ENCODE measurements around the gene NIT2. TPM values are rescaled to one million over a fixed set of nuclear protein-coding genes. Genes with fewer than 3 reads are reported as not detected.
A peak's percentile ranks its signal among the peaks of the same experiment; 100 is the strongest.

The NIT2 gene
- total and polyA plus RNA-seq, 7 donors: 15.3 to 60.7 (median 36.8) TPM

DNA sequence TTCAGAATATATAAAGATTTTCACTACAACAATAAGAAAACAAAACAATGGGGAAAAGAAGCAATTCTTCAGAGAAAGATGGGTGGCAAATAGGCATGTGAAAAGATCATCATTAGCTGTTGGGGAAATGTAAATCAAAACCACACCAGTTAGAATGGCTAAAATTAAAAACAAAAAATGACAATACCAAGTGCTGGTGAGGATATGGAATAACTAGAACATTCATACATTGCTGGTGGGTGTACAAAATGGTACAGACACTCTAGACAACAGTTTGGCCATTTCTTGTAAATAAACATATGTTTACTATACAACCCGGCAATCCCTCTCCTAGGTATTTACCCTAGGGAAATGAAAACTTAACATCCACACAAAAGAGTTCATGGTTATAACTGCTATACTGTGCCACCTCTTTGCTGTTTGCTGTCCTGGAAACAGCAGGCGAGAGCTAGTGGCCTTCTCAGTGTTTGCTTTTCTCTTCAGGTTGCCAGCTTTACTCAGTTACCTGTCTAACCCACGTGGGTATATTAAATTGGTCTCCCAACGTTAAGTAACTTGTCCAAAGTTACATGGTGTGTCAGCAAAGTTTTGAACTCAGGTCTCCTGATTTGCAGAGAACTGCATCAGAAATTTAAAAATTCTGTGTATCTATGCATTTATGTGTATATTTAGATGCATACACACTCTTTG lies 4.6 kb upstream of the NIT2 start:
- 79 to 80% (median 79%) methylated on average over 4 of the region's 4 CpGs for WGBS, 3 donors
- Histone ChIP-seq H3K9me3 (no peaks in the 10 kb centered on the region), H3K36me3 (ENCODE audit: insufficient read depth in 1 of 2, low read depth in 1 of 2) (peaks cover 0 to 20% of the 10 kb centered on the region in 2 donors), H3K4me1 (peaks cover 3% of the 10 kb centered on the region), H3K27me3 (ENCODE audit: insufficient read depth in 3 of 3, low read length in 2 of 3) (no peaks in the 10 kb centered on the region), H3K27ac (no peak overlapping the region), H3K4me3 (no peak overlapping the region)
- no peak for DNase-seq
- no peak for ATAC-seq
- TF ChIP-seq, protein P1, sequence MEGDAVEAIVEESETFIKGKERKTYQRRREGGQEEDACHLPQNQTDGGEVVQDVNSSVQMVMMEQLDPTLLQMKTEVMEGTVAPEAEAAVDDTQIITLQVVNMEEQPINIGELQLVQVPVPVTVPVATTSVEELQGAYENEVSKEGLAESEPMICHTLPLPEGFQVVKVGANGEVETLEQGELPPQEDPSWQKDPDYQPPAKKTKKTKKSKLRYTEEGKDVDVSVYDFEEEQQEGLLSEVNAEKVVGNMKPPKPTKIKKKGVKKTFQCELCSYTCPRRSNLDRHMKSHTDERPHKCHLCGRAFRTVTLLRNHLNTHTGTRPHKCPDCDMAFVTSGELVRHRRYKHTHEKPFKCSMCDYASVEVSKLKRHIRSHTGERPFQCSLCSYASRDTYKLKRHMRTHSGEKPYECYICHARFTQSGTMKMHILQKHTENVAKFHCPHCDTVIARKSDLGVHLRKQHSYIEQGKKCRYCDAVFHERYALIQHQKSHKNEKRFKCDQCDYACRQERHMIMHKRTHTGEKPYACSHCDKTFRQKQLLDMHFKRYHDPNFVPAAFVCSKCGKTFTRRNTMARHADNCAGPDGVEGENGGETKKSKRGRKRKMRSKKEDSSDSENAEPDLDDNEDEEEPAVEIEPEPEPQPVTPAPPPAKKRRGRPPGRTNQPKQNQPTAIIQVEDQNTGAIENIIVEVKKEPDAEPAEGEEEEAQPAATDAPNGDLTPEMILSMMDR (IDR thresholded peaks at IDR 0.05): no peak
- intact Hi-C loops (cut with DNase I): loop anchor here in 1 of 2 donors (10.0 kb wide), 1 partner anchor 495 kb away; no protein-coding TSS in a partner anchor

GRCh38 chr3:100330651-100331050 lies 3.9 kb upstream of the NIT2 start:
- H3K4me3 ChIP-seq: no peak overlapping the region
- 89 to 91% (median 89%) methylated on average over 5 of the region's 5 CpGs for WGBS, 3 donors
- TF ChIP-seq, protein P1 (IDR thresholded peaks at IDR 0.05): no peak
- no peak for DNase-seq
- ATAC-seq: no peak
- peaks cover 0 to 13% of the 10 kb centered on the region in 2 donors for H3K36me3 ChIP-seq (ENCODE audit: insufficient read depth in 1 of 2, low read depth in 1 of 2)
- intact Hi-C loops (cut with DNase I): loop anchor here in 1 of 2 donors (10.0 kb wide), 1 partner anchor 496 kb away; no protein-coding TSS in a partner anchor
- no peak overlapping the region for H3K27ac ChIP-seq
- no peaks in the 10 kb centered on the region for H3K9me3 ChIP-seq
- no peaks in the 10 kb centered on the region for H3K27me3 ChIP-seq (ENCODE audit: insufficient read depth in 3 of 3, low read length in 2 of 3)
- peaks cover 5% of the 10 kb centered on the region for H3K4me1 ChIP-seq

GRCh38 chr3:100331660-100332059 lies 2.9 kb upstream of the NIT2 start:
- WGBS, 3 donors: 76 to 93% (median 84%) methylated on average over 4 of the region's 4 CpGs
- TF ChIP-seq, protein P1 (IDR thresholded peaks at IDR 0.05): no peak
- ATAC-seq (peak in 3 of 4 donors; percentile 11 to 57 (median 49)), DNase-seq (no peak)
- no peaks in the 10 kb centered on the region for H3K9me3 ChIP-seq
- peaks cover 8% of the 10 kb centered on the region for H3K4me1 ChIP-seq
- intact Hi-C loops (cut with DNase I): loop anchor here in 1 of 2 donors (10.0 kb wide), 1 partner anchor 497 kb away; no protein-coding TSS in a partner anchor
- H3K36me3 ChIP-seq (ENCODE audit: insufficient read depth in 1 of 2, low read depth in 1 of 2): peaks cover 0 to 3% of the 10 kb centered on the region in 2 donors
- H3K27ac ChIP-seq: peak overlapping the region; percentile 47
- H3K27me3 ChIP-seq (ENCODE audit: insufficient read depth in 3 of 3, low read length in 2 of 3): no peaks in the 10 kb centered on the region
- no peak overlapping the region for H3K4me3 ChIP-seq

DNA sequence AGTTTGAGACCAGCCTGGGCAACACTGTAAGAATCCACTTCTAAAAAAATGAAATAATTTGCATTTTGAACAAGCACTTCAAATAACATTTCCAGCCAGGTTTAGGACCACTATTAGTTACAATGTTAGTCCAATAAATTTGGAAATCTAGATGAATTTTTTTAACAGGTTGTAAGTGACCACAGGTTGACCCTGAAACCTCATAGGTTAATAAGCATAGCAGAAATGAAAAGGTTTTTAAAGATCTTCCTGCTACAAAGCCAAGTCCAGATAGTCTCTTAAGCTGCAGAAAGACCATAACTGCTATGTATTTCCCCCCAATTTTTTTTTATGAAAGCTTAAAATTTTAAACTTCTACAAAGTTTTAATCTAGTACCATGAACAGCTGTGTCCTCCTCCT lies 1.5 kb upstream of the NIT2 start:
- H3K27me3 ChIP-seq (ENCODE audit: insufficient read depth in 3 of 3, low read length in 2 of 3): no peaks in the 10 kb centered on the region
- ATAC-seq (no peak), DNase-seq (no peak)
- H3K27ac ChIP-seq: no peak overlapping the region
- no peak overlapping the region for H3K4me3 ChIP-seq
- H3K36me3 ChIP-seq (ENCODE audit: insufficient read depth in 1 of 2, low read depth in 1 of 2): no peaks in the 10 kb centered on the region
- H3K9me3 ChIP-seq: no peaks in the 10 kb centered on the region
- peaks cover 8% of the 10 kb centered on the region for H3K4me1 ChIP-seq
- TF ChIP-seq, protein P1 (IDR thresholded peaks at IDR 0.05): no peak
- intact Hi-C loops (cut with DNase I): loop anchor here in 1 of 2 donors (10.0 kb wide), 1 partner anchor 498 kb away; no protein-coding TSS in a partner anchor

All from psoas muscle (tissue), 8 donors.